GM23338 (cell line): ENCODE data around the gene C14orf180.

Experiments used
- CREB1 ChIP-seq: fragments of 250-450 bp; sonication (Bioruptor Pico); IDR thresholded peaks from 2 replicates; pipeline ENCODE4 v1.5.0; 2020; ENCODE audit warnings: low read depth, mild to moderate bottlenecking, moderate library complexity
- ETS1 ChIP-seq: IDR thresholded peaks from 2 replicates; pipeline ENCODE4 v1.6.1; 2016; ENCODE audit warnings: antibody characterized with exemption
- EZH2 ChIP-seq: fragments of 200-600 bp; sonication (generic); IDR thresholded peaks from one replicate; pipeline ENCODE4 v1.8.0; 2017; ENCODE audit warnings: antibody characterized with exemption, mild to moderate bottlenecking, low read depth; ENCODE audit not compliant: unreplicated experiment
- EZH2phosphoT487 ChIP-seq: fragments of 200-600 bp; sonication (generic); IDR thresholded peaks from one replicate; pipeline ENCODE4 v1.8.1; 2018; ENCODE audit warnings: antibody characterized with exemption; ENCODE audit not compliant: unreplicated experiment
- JUNB ChIP-seq: IDR thresholded peaks from one replicate; pipeline ENCODE4 v1.6.1; 2016; ENCODE audit warnings: antibody characterized with exemption; ENCODE audit not compliant: unreplicated experiment
- NANOG ChIP-seq: IDR thresholded peaks from 2 replicates; pipeline ENCODE4 v1.6.1; 2016; ENCODE audit warnings: antibody characterized with exemption, borderline replicate concordance
- POLR2AphosphoS5 ChIP-seq: IDR thresholded peaks from 2 replicates; pipeline ENCODE4 v1.6.1; 2016; ENCODE audit warnings: antibody characterized with exemption, low read depth
- REST ChIP-seq: IDR thresholded peaks from one replicate; pipeline ENCODE4 v1.6.1; 2018; ENCODE audit warnings: antibody characterized with exemption; ENCODE audit not compliant: unreplicated experiment
- STAT1 ChIP-seq: IDR thresholded peaks from one replicate; pipeline ENCODE4 v1.6.1; 2016; ENCODE audit warnings: antibody characterized with exemption; ENCODE audit not compliant: unreplicated experiment
- ZNF114 ChIP-seq: fragments of 250-450 bp; sonication (Bioruptor Pico); IDR thresholded peaks from 2 replicates; pipeline ENCODE4 v1.5.0; 2020; ENCODE audit warnings: mild to moderate bottlenecking, moderate library complexity
- ZNF331 ChIP-seq: fragments of 250-450 bp; sonication (Bioruptor Pico); IDR thresholded peaks from 2 replicates; pipeline ENCODE4 v1.5.0; 2020; ENCODE audit warnings: low read depth, mild to moderate bottlenecking, moderate library complexity
- ZNF462 ChIP-seq: fragments of 250-450 bp; sonication (Bioruptor Pico); IDR thresholded peaks from 2 replicates; pipeline ENCODE4 v1.5.0; 2020; ENCODE audit warnings: mild to moderate bottlenecking, moderate library complexity
- TF ChIP-seq, protein P1 (sequence below), 2 experiments: fragments of 200-600 bp in 1 of 2; sonication (generic) in 1 of 2; conservative IDR thresholded peaks; 2 replicates each; pipeline versions ENCODE4 v1.5.1 to v1.6.1; 2016 to 2017; ENCODE audit warnings: antibody characterized with exemption in 2 of 2, low read depth in 2 of 2, mild to moderate bottlenecking in 2 of 2, moderate library complexity in 1 of 2

- TF ChIP-seq, protein P1, sequence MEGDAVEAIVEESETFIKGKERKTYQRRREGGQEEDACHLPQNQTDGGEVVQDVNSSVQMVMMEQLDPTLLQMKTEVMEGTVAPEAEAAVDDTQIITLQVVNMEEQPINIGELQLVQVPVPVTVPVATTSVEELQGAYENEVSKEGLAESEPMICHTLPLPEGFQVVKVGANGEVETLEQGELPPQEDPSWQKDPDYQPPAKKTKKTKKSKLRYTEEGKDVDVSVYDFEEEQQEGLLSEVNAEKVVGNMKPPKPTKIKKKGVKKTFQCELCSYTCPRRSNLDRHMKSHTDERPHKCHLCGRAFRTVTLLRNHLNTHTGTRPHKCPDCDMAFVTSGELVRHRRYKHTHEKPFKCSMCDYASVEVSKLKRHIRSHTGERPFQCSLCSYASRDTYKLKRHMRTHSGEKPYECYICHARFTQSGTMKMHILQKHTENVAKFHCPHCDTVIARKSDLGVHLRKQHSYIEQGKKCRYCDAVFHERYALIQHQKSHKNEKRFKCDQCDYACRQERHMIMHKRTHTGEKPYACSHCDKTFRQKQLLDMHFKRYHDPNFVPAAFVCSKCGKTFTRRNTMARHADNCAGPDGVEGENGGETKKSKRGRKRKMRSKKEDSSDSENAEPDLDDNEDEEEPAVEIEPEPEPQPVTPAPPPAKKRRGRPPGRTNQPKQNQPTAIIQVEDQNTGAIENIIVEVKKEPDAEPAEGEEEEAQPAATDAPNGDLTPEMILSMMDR (conservative IDR thresholded peaks at IDR 0.05; ENCODE audit: low read depth in 2 of 2): no peak
- TF ChIP-seq POLR2AphosphoS5: no peak
- TF ChIP-seq REST: no peak
- no peak for TF ChIP-seq STAT1
- TF ChIP-seq CREB1 (CRISPR knock-in tag): no peak
- no peak for TF ChIP-seq EZH2
- no peak for TF ChIP-seq JUNB
- no peak for TF ChIP-seq EZH2phosphoT487
- TF ChIP-seq ETS1: no peak
- no peak for TF ChIP-seq ZNF114 (CRISPR knock-in tag)
- TF ChIP-seq ZNF331 (CRISPR knock-in tag): no peak
- TF ChIP-seq NANOG: no peak
- no peak for TF ChIP-seq ZNF462 (CRISPR knock-in tag)
Observed at GRCh38 chr14:104595116-104595675, 15.6 kb downstream of the C14orf180 start.
